ENCODE measurements around the gene TMEM187. TPM values are rescaled to one million over a fixed set of nuclear protein-coding genes. Genes with fewer than 3 reads are reported as not detected.

TMEM187 gene
- total RNA-seq, 1 donor from 2014 or later = 14.4 TPM

- Mint-ChIP-seq H3K27me3 (no peaks in the 10 kb centered on the region), H3K4me1 (ENCODE audit: unreplicated experiment) (peaks cover 5% of the 10 kb centered on the region), H3K9me3 (no peaks in the 10 kb centered on the region), H3K27ac (no peak overlapping the region), H3K36me3 (peaks cover 5% of the 10 kb centered on the region), H3K4me3 (no peak overlapping the region)
- TF ChIP-seq CTCF (conservative IDR thresholded peaks at IDR 0.05) = no peak
- no peak for DNase-seq (ENCODE audit: extremely low spot score, unreplicated experiment)
Observed at GRCh38 chrX:154006947-154007346, 34.4 kb downstream of the TMEM187 start.

- no peaks in the 10 kb centered on the region for H3K9me3 Mint-ChIP-seq
- peaks cover 5% of the 10 kb centered on the region for H3K4me1 Mint-ChIP-seq (ENCODE audit: unreplicated experiment)
- no peak overlapping the region for H3K4me3 Mint-ChIP-seq
- no peaks in the 10 kb centered on the region for H3K27me3 Mint-ChIP-seq
- no peak overlapping the region for H3K27ac Mint-ChIP-seq
- TF ChIP-seq CTCF (conservative IDR thresholded peaks at IDR 0.05) = no peak
- peaks cover 5% of the 10 kb centered on the region for H3K36me3 Mint-ChIP-seq
- DNase-seq (ENCODE audit: extremely low spot score, unreplicated experiment) = no peak
Observed at GRCh38 chrX:154008521-154008920, 36.0 kb downstream of the TMEM187 start.

GRCh38 chrX:154010330-154011087 is 38.0 kb downstream of the TMEM187 start:
- H3K36me3 Mint-ChIP-seq = peaks cover 5% of the 10 kb centered on the region
- H3K27me3 Mint-ChIP-seq = no peaks in the 10 kb centered on the region
- DNase-seq (ENCODE audit: extremely low spot score, unreplicated experiment) = no peak
- no peak for TF ChIP-seq CTCF (conservative IDR thresholded peaks at IDR 0.05)
- no peaks in the 10 kb centered on the region for H3K9me3 Mint-ChIP-seq
- H3K4me1 Mint-ChIP-seq (ENCODE audit: unreplicated experiment) = no peaks in the 10 kb centered on the region
- no peak overlapping the region for H3K4me3 Mint-ChIP-seq
- no peak overlapping the region for H3K27ac Mint-ChIP-seq

- no peaks in the 10 kb centered on the region for H3K9me3 Mint-ChIP-seq
- no peak overlapping the region for H3K27ac Mint-ChIP-seq
- H3K4me1 Mint-ChIP-seq (ENCODE audit: unreplicated experiment) = no peaks in the 10 kb centered on the region
- TF ChIP-seq CTCF (conservative IDR thresholded peaks at IDR 0.05) = no peak
- peaks cover 5% of the 10 kb centered on the region for H3K36me3 Mint-ChIP-seq
- no peak overlapping the region for H3K4me3 Mint-ChIP-seq
- H3K27me3 Mint-ChIP-seq = no peaks in the 10 kb centered on the region
- DNase-seq (ENCODE audit: extremely low spot score, unreplicated experiment) = no peak
Observed at GRCh38 chrX:154011376-154012335, 39.1 kb downstream of the TMEM187 start.

GRCh38 chrX:154012336-154012991 is 39.9 kb downstream of the TMEM187 start:
- no peak for TF ChIP-seq CTCF (conservative IDR thresholded peaks at IDR 0.05)
- Mint-ChIP-seq H3K4me1 (ENCODE audit: unreplicated experiment) (no peaks in the 10 kb centered on the region), H3K36me3 (peaks cover 5% of the 10 kb centered on the region), H3K4me3 (no peak overlapping the region), H3K27ac (no peak overlapping the region), H3K9me3 (no peaks in the 10 kb centered on the region), H3K27me3 (no peaks in the 10 kb centered on the region)
- no peak for DNase-seq (ENCODE audit: extremely low spot score, unreplicated experiment)
